Endothelial cell of hepatic sinusoid (primary cell): ENCODE measurements around the gene CDX2.
"Not testable (repeated sequence)": the region's sequence is repeated elsewhere in the genome, so short reads cannot be mapped to it uniquely, and the experiment has no call there.

Experiments used
- in situ Hi-C: cut with HindIII; loops from 2 replicates; pipeline ENCODE4 v1.10.0; 2017; ENCODE audit warnings: low sequenced_read_pairs

CDX2 gene, protein sequence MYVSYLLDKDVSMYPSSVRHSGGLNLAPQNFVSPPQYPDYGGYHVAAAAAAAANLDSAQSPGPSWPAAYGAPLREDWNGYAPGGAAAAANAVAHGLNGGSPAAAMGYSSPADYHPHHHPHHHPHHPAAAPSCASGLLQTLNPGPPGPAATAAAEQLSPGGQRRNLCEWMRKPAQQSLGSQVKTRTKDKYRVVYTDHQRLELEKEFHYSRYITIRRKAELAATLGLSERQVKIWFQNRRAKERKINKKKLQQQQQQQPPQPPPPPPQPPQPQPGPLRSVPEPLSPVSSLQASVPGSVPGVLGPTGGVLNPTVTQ

DNA sequence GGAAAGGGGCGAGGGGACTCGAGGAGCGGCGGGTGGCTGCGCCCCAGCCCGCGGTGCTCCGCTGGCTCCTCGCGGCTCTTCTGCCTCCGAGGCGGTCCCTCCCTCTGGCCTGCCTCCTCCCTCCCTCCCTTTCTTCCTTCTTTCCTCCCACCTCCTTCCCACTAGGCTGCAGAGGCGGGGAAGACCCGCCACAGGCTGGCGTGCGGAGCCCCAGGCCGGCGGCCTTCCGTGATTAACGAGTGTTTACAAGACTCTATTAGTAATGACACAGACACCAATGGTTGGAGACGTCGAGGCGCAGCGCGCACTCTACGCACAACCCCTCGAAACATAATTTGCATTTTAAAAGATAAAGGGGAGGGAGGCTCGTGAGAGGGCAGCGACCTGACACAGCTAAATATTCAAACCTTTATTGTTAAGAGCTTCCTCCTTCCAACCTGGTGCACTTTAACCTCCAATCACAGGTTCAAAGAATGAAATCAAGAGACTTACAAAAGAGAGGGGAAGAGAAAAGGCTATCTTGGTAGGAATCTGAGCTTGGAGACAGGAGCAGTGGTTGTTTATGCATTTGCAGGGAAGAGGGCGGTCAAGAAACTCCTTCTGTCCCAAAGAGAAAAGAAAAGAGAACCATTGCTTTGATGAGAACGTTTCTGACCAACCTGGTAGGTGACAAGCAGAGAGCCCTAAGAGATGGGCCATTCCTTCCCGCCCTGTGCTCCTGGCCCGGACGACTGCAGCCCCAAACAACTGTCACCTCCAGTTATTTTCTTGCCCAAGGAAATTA is at the start of gene CDX2:
TSS of gene CDX2 (minus strand) at position 234 of the 784 bp plus-strand sequence. CDS start 309 bp downstream, outside the sequence.
- in situ Hi-C loops = no loop called here

DNA sequence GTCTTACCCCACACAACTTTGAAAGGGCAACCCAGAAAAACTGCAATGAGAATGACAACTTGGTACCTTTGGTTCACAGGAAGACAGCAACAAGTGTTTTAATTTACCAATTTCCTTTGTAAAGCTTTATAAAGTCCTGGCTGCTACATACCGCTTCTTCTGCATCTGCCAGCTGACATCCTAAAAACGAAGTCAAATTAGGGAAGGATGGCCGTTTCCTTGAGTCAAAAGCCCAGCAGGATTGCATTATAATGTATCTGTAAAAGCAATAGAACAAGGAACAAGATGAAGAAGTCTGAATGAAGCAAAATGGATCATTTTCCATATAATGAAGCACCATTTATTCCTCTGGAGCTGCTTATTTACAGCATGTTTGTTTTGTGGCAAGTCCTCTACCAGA is 45.2 kb upstream of the CDX2 start:
- in situ Hi-C loops = no loop called here

DNA sequence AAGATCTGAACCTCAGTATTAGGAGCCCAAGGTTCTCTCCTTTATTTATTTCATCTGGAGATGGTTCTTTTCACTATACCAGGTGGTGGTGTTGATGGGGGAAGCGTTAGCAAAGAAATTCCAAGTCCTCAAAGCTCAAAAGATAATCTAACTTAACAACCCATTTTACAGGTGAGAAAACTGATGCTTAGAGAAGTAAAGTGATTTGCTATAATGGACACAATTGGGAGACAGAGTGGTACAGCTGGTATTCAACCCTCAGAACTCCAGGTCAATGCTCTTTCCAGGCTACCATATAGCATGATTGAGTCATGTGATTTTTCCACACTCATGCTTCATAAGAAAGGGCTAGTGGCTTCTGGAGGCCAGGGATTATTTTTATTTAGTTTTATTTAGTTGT is 44.4 kb upstream of the CDX2 start:
- in situ Hi-C loops = no loop called here

DNA sequence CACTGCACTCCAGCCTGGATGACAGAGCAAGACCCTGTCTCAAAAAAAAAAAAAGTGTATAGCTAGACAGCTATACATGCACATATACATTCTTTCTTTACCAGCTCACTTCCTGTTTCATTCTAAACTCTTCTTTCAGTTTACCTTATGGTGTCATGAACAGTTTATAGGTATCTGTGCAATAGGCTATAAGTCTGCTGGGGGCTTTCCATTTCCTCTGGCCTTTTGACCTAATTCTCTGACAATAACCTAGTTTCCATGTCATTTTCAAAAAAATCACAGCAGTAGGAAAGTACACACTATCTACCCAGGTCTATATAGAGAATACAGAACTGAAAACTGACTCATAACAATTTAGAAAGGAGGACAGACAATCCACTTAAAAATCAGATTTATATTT is 43.8 kb upstream of the CDX2 start:
- in situ Hi-C loops = no loop called here

DNA sequence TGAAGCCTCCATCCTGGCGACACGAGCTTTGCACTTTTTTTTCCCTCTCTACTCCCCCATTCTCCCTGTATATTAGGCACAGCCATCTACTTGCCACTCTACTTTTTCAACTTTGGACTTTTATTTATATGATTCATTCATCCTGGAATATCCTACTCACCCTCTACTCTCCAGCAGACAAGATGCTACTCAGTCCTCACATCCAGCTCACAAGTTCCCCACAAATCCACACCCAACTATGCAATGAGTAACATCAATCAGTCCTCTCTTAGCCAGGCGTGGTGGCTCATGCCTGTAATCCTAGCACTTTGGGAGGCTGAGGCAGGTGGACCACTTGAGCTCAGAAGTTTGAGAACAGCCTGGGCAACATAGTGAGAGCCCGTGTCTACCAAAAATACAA is 43.3 kb upstream of the CDX2 start:
- in situ Hi-C loops = no loop called here

DNA sequence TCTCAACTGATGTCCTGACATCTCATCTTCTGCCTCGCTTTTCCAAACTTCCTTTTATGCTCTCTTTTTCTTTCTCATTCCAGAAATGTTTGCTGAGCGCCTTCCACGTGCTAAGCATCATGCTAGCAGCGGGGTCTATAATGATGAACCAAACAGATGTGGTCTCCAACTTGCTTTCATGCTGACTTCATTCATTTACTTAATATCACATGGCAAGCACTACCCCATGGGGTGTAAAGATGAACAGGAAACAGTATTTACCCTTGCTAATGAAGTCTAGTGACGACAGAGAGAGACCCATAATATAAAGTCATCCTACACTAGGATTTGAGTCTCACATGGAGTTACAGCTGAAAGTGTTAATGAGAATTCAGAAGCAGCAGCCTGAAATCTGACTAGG is 40.9 kb upstream of the CDX2 start:
- in situ Hi-C loops = no loop called here

DNA sequence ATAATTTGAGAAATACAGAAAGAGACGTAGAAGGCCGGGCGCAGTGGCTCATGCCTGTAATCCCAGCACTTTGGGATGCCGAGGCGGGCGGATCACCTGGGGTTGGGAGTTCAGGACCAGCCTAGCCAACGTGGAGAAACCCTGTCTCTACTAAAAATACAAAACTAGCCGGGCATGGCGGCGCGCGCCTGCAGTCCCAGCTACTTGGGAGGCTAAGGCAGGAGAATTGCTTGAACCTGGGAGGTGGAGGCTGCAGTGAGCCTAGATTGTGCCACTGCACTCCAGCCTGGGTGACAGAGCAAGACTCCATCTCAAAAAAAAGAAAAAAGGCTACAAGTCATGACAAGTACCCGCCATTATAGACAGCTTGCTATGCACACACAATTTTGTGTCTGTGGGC is 35.9 kb upstream of the CDX2 start:
- in situ Hi-C loops = not testable (repeated sequence)

DNA sequence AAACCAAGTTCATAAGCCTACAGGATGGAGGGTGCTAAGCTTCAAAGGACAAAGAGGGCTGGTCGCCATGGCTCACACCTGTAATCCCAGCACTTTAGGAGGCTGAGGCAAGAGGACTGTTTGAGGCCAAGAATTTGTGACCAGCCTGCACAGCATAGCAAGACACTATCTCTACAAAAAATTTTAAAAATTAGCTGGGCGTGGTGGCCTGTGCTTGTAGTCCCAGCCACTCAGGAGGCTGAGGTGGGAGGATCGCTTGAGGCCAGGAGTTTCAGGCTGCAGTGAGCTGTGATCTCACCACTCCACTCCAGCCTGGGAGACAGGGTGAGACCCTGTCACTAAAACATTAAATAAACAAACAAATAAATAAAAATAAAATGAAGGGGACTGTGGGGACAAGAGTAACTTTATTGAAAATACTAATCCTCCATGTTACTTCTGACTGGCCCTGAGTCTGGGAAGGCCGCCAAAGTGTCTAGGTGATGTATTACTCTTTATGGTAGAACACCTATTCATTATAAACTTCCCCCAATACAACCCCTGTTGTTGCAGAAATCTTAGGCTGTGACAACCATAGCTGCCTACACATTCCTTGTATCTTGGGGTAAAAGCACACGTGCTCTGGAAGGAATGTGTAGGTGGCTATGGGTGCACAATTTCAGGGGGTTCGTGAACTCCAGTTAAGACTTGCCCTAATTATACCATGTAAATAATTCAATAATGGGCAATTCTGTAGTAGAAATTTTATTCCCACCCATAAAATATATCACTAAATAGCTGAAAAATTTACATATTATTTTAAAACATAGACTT is 34.0 kb upstream of the CDX2 start:
- in situ Hi-C loops = no loop called here

DNA sequence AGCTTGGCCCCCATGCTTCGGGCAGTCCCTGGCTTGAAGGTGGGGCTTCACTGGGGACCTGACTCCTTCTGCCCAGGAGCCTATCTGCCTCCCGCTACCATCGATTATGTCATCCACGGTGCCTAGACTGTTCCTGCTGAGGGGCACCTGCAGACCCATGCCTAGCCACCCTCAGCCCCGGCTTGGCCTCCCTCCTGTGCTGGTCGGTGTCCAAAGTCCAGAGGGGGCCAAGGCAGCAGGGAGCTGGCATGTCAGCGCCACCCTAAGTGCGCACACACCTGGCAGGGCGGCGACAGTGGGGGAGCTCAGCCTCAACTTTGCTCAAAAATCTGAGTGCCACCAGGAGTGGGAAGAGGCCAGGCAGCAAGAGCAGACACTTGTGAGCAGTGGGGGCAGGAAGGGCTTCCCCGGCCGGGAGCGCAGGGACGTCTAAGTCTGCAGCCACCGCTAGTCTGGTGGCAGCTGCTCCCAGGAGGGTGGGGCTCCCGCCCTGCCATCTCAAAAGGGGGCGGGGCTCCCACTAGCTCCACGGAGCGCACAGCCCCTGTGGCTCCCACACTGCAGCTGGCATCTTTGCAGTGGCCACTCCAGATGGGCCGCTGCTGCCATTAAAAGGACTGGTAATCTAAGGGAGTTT is 32.8 kb upstream of the CDX2 start:
- in situ Hi-C loops = no loop called here

DNA sequence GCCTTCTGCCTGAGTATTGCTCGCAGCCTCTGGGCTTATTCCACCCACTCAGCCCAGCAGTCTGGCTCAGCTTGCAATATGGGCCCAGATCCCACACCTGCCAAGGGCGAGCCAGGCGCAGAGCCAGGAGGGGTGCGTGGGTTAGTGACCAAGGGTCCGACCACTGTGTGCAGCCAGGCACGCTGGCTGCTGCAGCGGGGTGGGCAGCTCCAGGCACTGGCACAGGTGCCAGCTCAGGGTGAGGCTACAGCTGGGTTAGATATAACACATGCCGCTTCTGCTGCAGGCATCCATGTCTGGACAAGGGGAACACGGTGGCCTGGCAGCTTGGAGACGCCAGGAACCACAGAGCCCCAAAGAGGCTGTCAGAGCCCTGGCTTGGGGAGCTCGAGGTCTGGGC is 31.9 kb upstream of the CDX2 start:
- in situ Hi-C loops = no loop called here

DNA sequence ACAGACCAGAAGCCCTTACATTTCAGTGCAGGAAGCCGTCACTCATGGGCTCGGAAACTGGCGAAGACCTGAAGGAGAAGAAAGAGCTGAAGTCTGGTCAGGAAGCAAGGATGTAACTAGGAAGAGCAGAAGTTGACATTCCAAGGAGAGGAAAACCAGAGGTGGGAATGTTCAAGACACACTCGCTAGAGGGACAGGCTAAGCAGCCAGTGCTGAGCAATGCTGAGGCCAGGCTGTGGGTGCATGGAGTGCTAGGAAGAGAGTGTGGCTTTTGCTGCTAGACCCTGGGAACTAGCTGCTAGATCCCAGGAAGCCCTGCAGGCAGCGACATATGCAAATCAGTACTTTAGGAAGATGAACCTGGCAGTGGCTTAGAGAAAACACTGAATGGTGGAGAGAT is 31.5 kb upstream of the CDX2 start:
- in situ Hi-C loops = no loop called here

DNA sequence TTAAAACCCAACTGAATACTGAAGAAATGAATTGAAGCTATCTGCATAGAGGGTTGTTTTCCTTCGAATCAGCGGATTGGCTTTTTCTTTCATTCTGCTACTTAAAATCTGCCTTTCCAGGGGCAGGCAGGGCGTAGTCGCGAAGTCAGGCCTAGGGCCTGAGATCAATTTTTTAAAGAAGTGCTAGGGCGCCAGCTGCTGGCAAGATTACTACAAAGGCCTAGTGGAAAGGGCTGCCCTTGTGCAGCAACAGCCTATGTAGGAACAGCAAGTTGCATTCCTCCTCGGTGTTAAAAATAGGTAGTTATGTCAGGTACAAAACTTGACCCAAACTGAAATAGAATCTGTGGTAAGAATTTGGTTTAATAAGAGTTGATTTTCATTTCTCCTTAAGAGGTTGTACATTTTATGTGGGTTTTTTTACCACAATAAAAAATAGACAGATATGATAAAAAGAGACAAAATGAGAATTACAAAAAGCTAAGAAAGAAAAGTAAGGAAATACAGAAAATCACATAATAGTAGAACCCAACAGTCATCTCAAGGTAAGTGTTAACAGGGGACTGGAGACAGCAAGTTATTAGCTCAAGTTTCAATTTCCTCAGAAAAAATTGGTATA is 28.9 kb upstream of the CDX2 start:
- in situ Hi-C loops = no loop called here

DNA sequence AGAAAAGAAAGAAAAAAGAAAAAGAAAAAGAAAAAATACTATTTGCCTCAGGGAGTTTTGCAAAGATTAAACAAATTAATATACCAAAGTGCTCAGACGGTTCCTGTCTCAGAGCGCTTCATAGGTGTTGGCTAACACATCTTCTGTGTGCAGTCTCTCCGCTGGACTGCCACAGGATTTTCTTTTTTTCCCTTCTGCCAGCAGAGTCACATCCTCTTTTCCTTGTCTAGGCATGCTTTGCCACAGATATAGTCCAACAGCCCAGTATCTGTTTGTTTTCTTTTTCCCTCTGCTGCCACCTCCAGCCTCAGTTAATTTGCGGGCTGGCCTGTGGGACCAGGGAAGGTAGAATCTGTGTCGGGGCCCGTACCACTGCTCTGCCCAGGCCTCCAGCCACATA is 22.8 kb upstream of the CDX2 start:
- in situ Hi-C loops = no loop called here

DNA sequence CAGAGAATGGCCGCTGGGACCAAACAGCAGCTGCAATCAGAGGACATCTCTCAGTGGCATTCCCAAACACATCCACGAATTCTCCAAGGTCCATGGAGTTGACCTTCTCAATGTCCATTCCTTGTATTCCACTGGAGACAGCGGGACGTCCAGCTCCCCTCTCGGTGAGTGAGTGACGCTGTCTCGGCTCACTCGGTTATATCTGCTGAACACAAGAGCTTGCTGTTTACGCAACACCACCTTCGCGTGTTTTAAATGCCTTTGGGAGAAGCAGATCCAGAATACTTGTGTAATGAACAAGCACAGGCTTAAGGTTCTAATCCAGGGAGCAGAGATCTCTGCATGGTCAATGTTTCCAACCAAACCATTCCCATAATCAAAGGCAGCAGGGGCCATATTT is 19.4 kb upstream of the CDX2 start, which contains the start of gene URAD:
TSS of gene URAD (minus strand) at position 174 of the 400 bp plus-strand sequence. CDS start at position 118, 56 bp downstream.
- in situ Hi-C loops = no loop called here

DNA sequence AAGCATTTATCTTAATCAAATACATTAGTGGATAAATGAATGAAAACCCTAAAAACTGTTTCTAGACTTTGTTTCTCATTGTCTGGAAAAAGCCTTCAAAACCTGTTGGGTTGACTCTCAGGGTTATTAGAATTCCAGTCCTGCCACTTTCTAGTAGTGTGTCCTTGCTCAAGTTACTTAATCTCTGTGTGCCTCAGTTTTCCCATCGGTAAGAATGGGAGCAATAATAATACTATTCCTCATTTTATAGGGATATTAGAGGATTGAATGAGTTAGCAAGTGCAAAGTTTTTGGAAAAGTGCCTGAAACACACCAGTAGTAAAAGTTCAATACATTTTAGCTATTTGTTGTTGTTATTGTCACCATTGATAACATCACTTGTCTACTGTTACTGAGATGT is 16.5 kb upstream of the CDX2 start:
- in situ Hi-C loops = no loop called here

DNA sequence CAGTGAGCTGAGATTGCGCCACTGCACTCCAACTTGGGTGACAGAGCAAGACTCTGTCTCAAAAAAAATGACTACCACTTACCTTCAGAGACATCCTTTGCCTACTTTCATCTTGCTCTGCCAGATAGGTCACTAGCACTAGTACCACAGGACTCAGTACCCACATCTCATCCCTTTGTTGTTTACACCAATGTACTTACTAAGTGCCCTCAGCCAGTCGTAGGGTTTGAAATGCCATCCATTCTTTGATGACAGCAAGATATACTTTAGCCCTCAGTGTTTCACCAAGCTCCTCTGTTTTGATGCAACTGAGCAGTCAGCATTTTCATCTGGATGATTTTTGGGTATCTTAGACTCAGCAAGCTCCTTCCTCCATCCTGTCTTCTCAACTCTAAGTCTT is 13.2 kb upstream of the CDX2 start:
- in situ Hi-C loops = no loop called here

DNA sequence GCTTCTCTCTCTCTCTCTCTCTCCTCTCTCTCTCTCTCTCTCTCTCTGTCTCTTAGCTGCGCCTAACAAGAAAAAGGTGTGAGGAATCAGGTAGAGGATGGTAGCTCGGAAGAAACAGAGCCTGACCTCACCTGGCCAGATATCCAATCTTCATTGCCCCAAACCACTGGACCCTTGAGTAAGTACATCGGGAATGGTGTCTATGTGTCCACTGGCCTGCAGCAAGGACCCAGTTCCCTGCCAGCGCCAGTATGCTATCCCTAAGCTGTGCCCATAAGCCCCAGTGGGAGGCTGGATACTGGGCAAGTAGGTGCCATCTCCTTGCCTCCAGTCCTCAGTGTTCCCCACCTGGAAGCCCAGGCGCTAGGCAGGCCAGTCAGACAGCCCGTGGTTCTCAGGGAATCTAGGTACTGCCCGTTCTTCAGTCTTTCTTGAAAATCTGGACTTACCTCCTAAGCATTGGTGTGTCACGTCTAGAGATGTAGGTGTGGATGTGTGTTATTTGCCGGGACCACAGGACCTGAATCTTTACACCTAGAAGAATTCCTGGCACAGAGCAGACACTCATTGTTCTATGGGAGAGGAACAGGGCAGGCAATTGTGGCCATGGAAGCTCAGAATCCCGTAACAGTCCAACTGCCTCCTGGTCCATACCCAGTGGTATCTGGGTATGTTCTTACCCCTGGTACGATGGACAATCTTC is 12.0 kb upstream of the CDX2 start:
- in situ Hi-C loops = no loop called here

DNA sequence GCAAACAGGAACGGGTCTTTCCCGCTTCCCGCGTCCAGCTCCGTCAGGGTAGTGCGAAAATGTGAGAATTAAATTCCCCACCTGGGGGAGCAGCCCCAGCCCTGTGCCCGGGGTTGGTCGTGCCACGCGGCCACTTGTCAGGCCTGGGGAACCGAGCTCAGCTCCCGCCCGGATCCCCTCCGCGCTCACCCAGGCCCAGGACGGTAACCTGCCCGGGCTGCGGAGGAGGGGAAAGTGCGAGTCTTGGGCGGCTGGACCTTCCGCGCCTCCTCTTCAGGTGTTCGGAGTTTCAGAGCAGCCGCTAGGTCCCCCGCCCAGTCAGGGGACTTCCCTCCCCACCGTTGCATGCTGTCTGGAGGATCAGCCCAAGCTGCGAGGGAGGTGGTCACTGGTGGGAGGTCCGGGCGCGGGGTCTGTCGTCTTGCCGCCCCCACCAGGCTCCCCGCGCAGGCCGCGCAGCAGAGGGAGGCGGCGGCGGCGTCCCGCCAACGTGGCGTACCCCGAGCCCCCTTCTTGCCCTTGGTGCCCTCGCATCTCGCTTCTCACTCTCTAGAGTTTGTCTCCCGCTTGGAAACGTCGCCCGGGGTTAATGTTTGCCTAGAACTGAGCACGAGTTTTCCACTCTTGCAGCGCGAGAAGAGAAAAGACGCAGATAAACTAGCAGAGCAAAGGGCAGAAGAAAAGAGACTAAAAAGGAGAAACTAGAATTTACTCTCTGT is 11.3 kb upstream of the CDX2 start:
- in situ Hi-C loops = no loop called here

DNA sequence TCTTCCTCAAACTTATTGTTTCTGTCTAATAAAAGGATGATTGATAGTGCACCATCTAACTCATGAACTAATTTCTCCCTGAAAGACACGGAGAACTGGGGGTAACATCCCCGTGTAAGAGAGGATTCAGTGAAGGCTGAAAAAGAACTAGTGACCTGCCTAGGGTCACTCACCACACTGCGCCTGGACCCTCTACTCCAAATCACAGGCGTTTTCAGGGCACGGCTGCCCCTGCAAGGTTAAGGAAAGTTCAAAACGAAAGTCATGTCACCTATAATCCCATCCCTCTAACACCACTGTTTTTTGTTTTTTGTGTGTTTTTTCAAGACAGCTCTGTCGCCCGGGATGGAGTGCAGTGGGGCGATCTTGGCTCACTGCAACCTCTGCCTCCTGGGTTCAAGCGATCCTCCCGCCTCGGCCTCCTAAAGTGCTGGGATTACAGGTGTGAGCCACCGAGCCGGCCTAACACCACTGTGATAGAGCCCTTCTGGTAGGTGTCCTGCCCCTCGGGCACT is 10.7 kb upstream of the CDX2 start:
- in situ Hi-C loops = no loop called here
